Peyer's patch (tissue), 4 donors: Measurements from ENCODE around the gene TTC14. TPM values are rescaled to one million over a fixed set of nuclear protein-coding genes. Genes with fewer than 3 reads are reported as not detected.

Source experiments
- DNase-seq, 3 donors: peaks; one replicate each; pipeline ENCODE4 v3.0.0-alpha.2; 2017 to 2019
- H3K27ac ChIP-seq, 4 donors: fragments of 200-600 bp; sonication (generic); one replicate each; pipeline ENCODE4 v1.5.1; 2016 to 2019
- H3K27me3 ChIP-seq, 2 donors: fragments of 200-600 bp; sonication (generic); one replicate each; pipeline ENCODE4 v1.5.1; 2019
- H3K36me3 ChIP-seq, 3 donors: fragments of 200-600 bp; sonication (generic); one replicate each; pipeline ENCODE4 v1.5.1; 2016 to 2019
- H3K4me1 ChIP-seq, 4 donors: fragments of 200-600 bp; sonication (generic); one replicate each; pipeline ENCODE4 v1.5.1; 2016 to 2019
- H3K4me3 ChIP-seq, 4 donors: fragments of 200-600 bp; sonication (generic); 1 replicate in 3 of 4; 2 replicates in 1 of 4; pipeline ENCODE4 v1.5.1; 2016 to 2019; ENCODE audit warnings: mild to moderate bottlenecking in 1 of 4
- H3K9me3 ChIP-seq, 4 donors: fragments of 200-600 bp; sonication (generic); one replicate each; pipeline ENCODE4 v1.5.1; 2016 to 2019; ENCODE audit warnings: mild to moderate bottlenecking in 1 of 4
- CTCF ChIP-seq, 6 experiments: fragments of 450-650 bp in 4 of 6; fragments of 200-600 bp in 2 of 6; sonication (generic) in 1 of 6; IDR thresholded peaks; one replicate each; pipeline ENCODE4 v1.5.1; 2017 to 2019; ENCODE audit warnings: antibody characterized with exemption in 6 of 6, mild to moderate bottlenecking in 3 of 6, moderate library complexity in 1 of 6
- POLR2A ChIP-seq, 2 donors: fragments of 450-650 bp; IDR thresholded peaks; one replicate each; pipeline ENCODE4 v1.5.1; 2017; ENCODE audit warnings: antibody characterized with exemption in 2 of 2, mild to moderate bottlenecking in 2 of 2, moderate library complexity in 2 of 2
- total RNA-seq, 4 donors: library from RNA; depleted of rRNA; stranded (reverse); fragments of >200 nt; gene quantifications; one replicate each; pipeline ENCODE4 v1.1.0, GENCODE V29; 2016

Gene TTC14
- total RNA-seq, 4 donors from 2014 or later = 47.6 to 205 (median 65.9) TPM

DNA sequence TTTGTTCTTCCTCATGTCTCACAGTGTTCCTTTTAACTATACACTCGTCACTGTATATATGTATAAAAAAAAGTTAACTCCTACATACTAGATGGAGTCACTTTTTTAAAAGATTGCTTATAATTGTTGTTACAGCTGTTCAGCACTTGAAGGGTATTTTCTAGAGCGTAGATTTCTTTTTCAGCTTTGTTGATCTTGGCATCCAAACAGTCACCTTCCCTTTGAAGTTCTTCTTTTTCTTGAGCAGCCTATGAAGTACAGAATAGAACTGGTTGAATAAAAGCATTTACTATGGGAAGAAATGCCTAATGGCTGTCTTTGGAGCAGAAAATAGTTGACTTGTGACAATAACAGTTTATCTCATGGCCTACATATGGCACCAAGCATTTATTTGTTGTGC, 17.8 kb downstream of the TTC14 start:
- H3K9me3 ChIP-seq = no peaks in the 10 kb centered on the region

GRCh38 chr3:180624714-180625113, 22.8 kb downstream of the TTC14 start:
- no peaks in the 10 kb centered on the region for H3K4me1 ChIP-seq
- no peaks in the 10 kb centered on the region for H3K9me3 ChIP-seq
- TF ChIP-seq POLR2A (IDR thresholded peaks at IDR 0.05) = no peak
- TF ChIP-seq CTCF (IDR thresholded peaks at IDR 0.05) = no peak
- H3K4me3 ChIP-seq = no peak overlapping the region
- no peaks in the 10 kb centered on the region for H3K36me3 ChIP-seq
- no peak overlapping the region for H3K27ac ChIP-seq
- no peaks in the 10 kb centered on the region for H3K27me3 ChIP-seq
- no peak for DNase-seq

More for the DNA sequence above, 17.8 kb downstream of the TTC14 start:
- TF ChIP-seq CTCF (IDR thresholded peaks at IDR 0.05) (no peak), POLR2A (IDR thresholded peaks at IDR 0.05) (no peak)
- H3K36me3 ChIP-seq = no peaks in the 10 kb centered on the region
- H3K27ac ChIP-seq = no peak overlapping the region
- DNase-seq = no peak
- no peak overlapping the region for H3K4me3 ChIP-seq
- no peaks in the 10 kb centered on the region for H3K27me3 ChIP-seq
- H3K4me1 ChIP-seq = no peaks in the 10 kb centered on the region

GRCh38 chr3:180626844-180627243, 24.9 kb downstream of the TTC14 start:
- H3K4me1 ChIP-seq = no peaks in the 10 kb centered on the region
- H3K4me3 ChIP-seq = no peak overlapping the region
- no peaks in the 10 kb centered on the region for H3K27me3 ChIP-seq
- no peak for DNase-seq
- TF ChIP-seq CTCF (IDR thresholded peaks at IDR 0.05) = no peak
- no peaks in the 10 kb centered on the region for H3K9me3 ChIP-seq
- H3K36me3 ChIP-seq = no peaks in the 10 kb centered on the region
- no peak overlapping the region for H3K27ac ChIP-seq

GRCh38 chr3:180630371-180630770, 28.4 kb downstream of the TTC14 start:
- H3K4me3 ChIP-seq = no peak overlapping the region
- no peaks in the 10 kb centered on the region for H3K4me1 ChIP-seq
- no peak for DNase-seq
- H3K27me3 ChIP-seq = no peaks in the 10 kb centered on the region
- TF ChIP-seq POLR2A (IDR thresholded peaks at IDR 0.05) = no peak
- TF ChIP-seq CTCF (IDR thresholded peaks at IDR 0.05) = no peak
- H3K27ac ChIP-seq = no peak overlapping the region
- H3K36me3 ChIP-seq = no peaks in the 10 kb centered on the region
- H3K9me3 ChIP-seq = no peaks in the 10 kb centered on the region

DNA sequence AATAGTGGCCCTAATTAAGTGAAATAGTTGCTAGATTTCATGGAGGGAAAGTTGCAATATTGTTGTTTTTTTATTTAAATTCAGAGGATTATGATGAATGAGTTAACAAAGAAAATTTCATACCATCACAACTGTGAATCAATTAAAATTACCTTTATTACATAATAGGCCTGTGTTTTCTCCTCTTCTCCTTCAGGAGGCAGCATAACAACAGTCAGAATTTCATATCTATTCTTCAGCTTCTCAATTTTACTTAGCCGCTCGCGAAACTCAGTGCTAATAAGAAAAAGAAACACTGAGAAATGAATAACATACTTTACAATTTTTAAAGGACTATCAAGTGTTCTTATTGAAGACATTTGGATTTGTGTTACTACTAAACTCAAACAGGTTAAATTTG, 29.4 kb downstream of the TTC14 start:
- TF ChIP-seq POLR2A (IDR thresholded peaks at IDR 0.05) = no peak
- peak in 1 of 6 experiments; percentile 15 for TF ChIP-seq CTCF (IDR thresholded peaks at IDR 0.05)
- Histone ChIP-seq H3K4me3 (no peak overlapping the region), H3K9me3 (no peaks in the 10 kb centered on the region), H3K4me1 (no peaks in the 10 kb centered on the region), H3K27me3 (no peaks in the 10 kb centered on the region), H3K27ac (no peak overlapping the region), H3K36me3 (no peaks in the 10 kb centered on the region)
- no peak for DNase-seq

DNA sequence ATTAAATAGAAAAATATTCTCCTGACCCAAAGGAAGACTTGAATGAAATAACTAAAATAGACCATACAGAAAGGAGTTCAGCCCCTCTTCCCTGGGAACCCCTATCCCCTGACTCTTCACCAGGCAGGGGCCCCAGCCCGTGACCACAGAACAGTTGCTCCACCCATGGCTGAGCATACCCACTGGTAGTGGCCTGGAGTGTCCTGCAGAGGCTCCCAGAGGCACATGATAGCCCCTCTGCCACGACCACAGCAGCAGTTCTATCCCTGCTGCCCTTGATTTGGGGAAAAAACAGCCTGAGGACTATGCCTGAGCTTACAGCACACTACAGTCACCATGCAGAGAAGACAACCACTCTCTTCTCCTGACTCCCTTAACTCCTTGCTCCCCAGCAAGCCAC, 31.8 kb downstream of the TTC14 start:
- Histone ChIP-seq H3K4me1 (no peaks in the 10 kb centered on the region), H3K9me3 (no peaks in the 10 kb centered on the region), H3K4me3 (no peak overlapping the region), H3K27ac (no peak overlapping the region), H3K36me3 (no peaks in the 10 kb centered on the region), H3K27me3 (no peaks in the 10 kb centered on the region)
- no peak for DNase-seq
- TF ChIP-seq CTCF (IDR thresholded peaks at IDR 0.05) = no peak
- TF ChIP-seq POLR2A (IDR thresholded peaks at IDR 0.05) = no peak
